GM21447 (cell line): ENCODE results near the gene PROP1.
"Not testable (repeated sequence)": the region's sequence is repeated elsewhere in the genome, so short reads cannot be mapped to it uniquely, and the experiment has no call there.

ENCODE experiments used
- ATAC-seq: cut with Tn5 transposase; IDR thresholded peaks from one replicate; pipeline ENCODE4 v1.9.1; 2021; ENCODE audit not compliant: unreplicated experiment

Gene PROP1

DNA sequence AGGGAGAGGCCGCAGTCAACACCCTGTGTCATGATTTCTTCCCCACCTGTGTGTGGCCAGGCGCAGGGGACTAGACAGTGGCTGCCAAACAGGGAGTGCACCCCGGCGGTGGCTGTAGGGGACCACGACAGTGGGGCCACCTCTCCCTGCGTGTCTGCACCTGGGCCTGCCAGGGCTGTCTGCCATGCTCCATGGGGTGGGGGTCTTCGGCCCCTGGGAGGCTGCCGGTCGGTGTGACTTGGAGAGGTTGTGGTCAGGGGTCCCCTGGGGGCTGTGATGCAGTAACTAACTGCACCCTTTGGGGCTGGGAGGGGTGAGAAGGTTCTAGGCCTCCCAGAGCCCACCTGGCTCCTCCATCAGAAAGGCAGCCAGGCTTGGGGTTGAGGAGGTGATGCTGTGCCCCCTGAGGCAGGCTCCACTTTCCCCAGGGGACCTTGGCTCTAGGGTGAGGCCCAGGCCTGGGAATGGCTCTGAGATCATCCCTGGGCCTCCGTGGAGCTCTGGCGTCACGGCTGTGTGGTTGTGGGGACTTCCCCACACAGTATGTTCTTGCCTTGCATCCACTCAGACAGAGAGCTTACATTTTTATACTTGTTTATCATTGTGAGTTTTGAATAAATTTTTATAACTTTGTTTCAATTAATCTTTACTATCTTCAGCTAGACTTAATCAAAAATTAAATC, 50.3 kb downstream of the PROP1 start:
- not testable (repeated sequence) for ATAC-seq

- not testable (repeated sequence) for ATAC-seq
Measured at GRCh38 chr5:177945145-177945544, 50.9 kb downstream of the PROP1 start.

DNA sequence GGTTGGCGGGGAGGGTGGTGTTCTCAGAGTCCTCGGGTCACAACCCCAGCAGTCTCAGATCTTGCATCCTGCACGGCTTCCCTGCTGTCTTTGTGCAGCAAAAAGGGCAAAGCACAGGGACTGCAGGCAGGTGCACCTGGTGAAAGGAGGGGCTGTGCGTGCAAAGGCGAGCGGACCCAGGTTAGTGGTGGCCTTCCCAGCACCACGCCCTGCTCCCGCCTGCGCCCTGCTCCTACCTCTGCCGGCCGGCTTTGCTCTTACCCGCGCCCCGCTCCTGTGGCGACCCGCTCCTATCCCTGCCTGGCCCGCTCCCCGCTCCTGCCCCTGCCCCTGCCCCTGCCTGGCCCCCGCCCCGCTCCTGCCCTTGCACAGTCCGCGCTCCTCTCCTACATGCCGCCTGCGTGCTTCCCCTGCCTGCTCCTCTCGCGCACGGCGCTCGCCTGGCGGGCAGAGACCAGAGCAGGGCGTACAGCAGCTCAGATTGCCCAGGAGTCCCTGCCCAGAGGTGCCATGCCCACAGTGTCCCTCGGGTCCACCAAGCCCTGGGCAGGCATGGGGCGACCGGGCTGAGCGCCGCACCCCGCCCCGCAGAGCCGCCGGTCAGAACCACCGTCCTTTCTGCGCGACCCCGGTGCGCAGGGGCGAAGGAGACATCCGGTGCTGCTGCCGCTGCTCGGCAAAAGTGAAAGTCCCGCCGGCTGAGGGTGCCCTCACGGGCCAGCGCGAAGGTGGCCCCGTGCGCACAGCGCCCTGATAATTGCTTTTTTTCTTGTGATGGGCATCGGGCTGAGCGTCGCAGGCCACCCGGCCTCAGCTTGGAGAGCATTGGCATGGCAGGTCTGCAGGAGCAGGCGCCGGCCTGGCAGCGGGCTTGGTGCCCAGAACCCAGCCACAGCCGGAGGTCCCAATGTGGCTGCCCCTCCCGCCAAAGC, 52.0 kb downstream of the PROP1 start:
- ATAC-seq = not testable (repeated sequence)

GRCh38 chr5:177942896-177943295, 53.1 kb downstream of the PROP1 start:
- not testable (repeated sequence) for ATAC-seq
